Left ventricle myocardium superior (tissue), 1 donor: ENCODE results near the gene KCNJ2. TPM values are rescaled to one million over a fixed set of nuclear protein-coding genes. Genes with fewer than 3 reads are reported as not detected.

Experiments
- ATAC-seq: fragments of 200-7000 bp; cut with Tn5 transposase; one replicate; pipeline ENCODE4 v1.9.1; 2020; ENCODE audit warnings: mild to moderate bottlenecking, moderate library complexity
- DNase-seq: peaks from one replicate; pipeline ENCODE4 v3.0.0-alpha.2; 2020
- intact Hi-C: fragments of 100-400 bp; cut with micrococcal nuclease; formaldehyde crosslinking; loops from one replicate; pipeline ENCODE4 v1.11.0; 2022
- total RNA-seq: library from RNA; stranded (reverse); fragmentation: NEBNext Ultra II Directional; extraction: Animal tissue kit (Norgen Biotek cat#: 25700); gene quantifications from one replicate; pipeline ENCODE4 v1.2.1, GENCODE V29; 2021
- donor health status: DM: no; HTN: yes; CAD: no; lungs with severe emphysema.

KCNJ2 gene
- total RNA-seq, 1 donor from 2014 or later: 50.6 TPM

DNA sequence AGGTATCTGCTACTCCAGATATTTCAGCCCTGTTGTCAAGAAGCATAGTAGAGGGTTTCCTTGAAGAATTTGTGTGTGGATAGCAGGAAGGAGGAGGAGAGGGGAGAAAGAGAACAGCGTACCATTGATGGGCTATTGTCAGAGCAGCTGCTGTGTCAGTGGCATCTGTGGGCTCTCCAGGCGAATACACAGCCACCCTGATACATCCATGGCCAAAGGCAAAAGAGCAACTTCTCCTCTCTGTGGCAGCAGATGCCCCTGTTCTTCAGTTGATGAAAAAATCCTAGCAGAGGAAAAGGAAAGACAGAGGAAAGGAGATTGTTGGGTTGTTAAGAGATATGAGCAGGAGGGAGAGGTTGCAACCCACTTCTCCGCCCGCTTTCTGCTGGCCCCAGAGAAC, 12.2 kb upstream of the KCNJ2 start:
- no peak for ATAC-seq
- intact Hi-C loops: no loop called here
- DNase-seq: no peak

DNA sequence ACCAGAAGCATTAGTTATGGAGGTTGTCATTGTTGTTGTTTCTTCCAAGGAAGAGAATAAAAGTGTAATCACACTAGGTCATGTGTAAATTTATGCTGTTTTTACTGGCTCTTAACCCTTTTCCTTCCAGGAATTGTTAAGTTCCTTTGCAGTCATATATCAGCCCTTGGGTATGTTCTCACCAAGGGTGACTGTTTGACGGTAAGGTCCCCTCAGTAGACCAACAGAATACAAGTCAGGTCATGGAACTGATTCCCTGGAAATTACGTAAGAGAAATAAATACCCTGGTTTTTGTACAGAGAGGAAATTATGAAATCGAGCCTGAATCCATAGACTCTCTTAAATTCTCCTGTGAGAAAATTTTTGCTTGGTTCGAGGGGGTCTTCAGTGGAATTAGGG, 11.2 kb upstream of the KCNJ2 start:
- DNase-seq: no peak
- intact Hi-C loops: no loop called here

GRCh38 chr17:70158591-70158990, 10.7 kb upstream of the KCNJ2 start:
- intact Hi-C loops: no loop called here
- no peak for DNase-seq
- no peak for ATAC-seq

More for the DNA sequence above, 11.2 kb upstream of the KCNJ2 start:
- peak; percentile 17 for ATAC-seq

GRCh38 chr17:70159980-70160379, 9.4 kb upstream of the KCNJ2 start:
- intact Hi-C loops: loop anchor here (10.0 kb wide), 1 partner anchor 395 kb away; no protein-coding TSS in a partner anchor
- ATAC-seq (no peak), DNase-seq (no peak)

- intact Hi-C loops: loop anchor here (10.0 kb wide), 1 partner anchor 393 kb away; no protein-coding TSS in a partner anchor
- ATAC-seq: no peak
- DNase-seq: no peak
Observed at GRCh38 chr17:70161519-70161918, 7.8 kb upstream of the KCNJ2 start.

GRCh38 chr17:70165383-70165782, 3.9 kb upstream of the KCNJ2 start:
- DNase-seq (no peak), ATAC-seq (no peak)
- intact Hi-C loops: loop anchor here (10.0 kb wide), 1 partner anchor 389 kb away; no protein-coding TSS in a partner anchor

DNA sequence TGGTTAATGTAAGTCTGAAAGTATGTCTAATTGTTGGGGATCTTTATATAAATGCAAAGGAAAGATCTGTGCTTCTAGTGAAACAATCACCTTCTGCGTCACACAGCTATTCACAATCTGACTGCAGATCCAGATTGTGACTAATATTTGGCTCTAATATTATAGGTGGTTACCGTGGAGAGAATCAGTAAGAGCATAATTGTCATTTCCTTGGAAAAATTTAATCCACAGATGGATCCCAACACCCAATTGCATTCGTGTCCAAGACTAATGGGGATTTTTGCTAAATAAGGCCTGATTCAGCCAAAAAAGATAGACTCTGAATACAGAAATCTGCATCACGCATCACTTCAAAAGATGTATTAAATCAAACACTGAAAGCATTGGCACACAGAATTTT, 2.7 kb upstream of the KCNJ2 start:
- intact Hi-C loops: loop anchor here (10.0 kb wide), 1 partner anchor 388 kb away; no protein-coding TSS in a partner anchor
- ATAC-seq (no peak), DNase-seq (no peak)

GRCh38 chr17:70168044-70168976, 1.0 kb upstream of the KCNJ2 start:
- ATAC-seq (peak; percentile 65), DNase-seq (peak; percentile 69)
- intact Hi-C loops: loop anchor here (10.0 kb wide), 1 partner anchor 386 kb away; no protein-coding TSS in a partner anchor

DNA sequence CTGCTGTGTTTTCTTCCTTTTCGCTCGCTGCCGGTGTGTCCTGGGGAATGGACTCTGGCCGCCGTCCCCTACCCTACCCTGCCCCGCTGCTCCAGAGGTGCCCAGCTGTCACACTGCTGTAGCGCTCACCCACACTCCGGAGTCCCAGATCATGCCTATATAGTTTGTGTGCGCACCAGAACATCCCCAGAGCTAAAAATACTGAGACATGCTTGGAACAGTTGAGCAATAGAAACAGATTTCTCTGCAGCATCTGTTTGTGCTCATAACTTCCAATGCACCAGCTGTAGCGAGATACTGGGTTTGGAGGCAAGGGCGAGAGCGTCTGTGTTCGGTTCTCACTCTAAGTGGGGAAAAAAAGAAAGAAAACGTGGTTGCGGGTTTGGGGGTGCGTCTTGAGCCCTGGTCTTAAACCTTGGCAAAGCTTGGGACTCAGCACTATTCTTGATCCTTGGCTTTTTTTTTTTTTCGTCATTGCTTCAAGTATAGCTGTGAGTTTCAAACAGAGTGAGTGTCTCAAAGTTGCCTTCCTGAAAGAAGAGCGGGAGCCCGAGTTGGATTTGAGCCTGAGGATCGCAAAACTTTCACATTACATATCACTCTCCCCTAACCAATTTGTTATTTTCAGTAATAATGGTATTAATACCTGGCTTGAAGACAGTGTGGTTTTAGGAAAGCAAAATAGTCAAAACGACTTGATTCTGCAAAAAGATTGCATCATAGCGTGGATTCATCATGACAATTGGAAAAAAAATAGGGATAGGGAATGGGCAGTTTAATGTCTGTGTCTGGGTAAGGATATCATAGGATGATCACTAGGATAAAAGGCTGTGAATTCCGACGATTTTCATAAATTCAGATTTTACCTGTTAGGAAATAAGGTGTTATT, 621 bp downstream of the KCNJ2 start:
- intact Hi-C loops: loop anchor here (10.0 kb wide), 2 partner anchors 125 to 385 kb away; no protein-coding TSS in a partner anchor

GRCh38 chr17:70171159-70171558, 1.8 kb downstream of the KCNJ2 start:
- intact Hi-C loops: loop anchor here (10.0 kb wide), 1 partner anchor 124 kb away; no protein-coding TSS in a partner anchor
- DNase-seq: no peak
- ATAC-seq: no peak

More for the DNA sequence above, 621 bp downstream of the KCNJ2 start:
- peak; percentile 43 for ATAC-seq
- no peak for DNase-seq

DNA sequence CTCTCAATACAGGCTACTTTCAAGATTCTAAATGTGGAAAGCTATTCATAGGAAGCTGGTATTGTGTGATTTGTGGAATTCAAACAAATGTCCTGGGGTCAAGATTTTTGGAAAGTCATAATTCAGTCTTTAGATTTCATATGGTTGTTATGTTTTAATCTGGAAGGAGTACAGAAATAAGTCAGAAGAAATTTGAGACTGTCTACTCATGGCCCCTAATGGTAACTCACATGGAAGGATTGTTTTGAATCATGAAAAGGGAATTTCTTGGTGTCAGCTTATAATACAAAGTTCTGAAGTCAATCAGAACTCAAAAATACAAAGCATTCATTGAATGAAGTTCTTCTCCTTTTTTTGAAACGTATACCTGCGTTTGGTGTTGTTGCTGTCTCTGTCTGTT, 3.1 kb downstream of the KCNJ2 start:
- ATAC-seq (no peak), DNase-seq (no peak)
- intact Hi-C loops: loop anchor here (10.0 kb wide), 1 partner anchor 122 kb away; no protein-coding TSS in a partner anchor

DNA sequence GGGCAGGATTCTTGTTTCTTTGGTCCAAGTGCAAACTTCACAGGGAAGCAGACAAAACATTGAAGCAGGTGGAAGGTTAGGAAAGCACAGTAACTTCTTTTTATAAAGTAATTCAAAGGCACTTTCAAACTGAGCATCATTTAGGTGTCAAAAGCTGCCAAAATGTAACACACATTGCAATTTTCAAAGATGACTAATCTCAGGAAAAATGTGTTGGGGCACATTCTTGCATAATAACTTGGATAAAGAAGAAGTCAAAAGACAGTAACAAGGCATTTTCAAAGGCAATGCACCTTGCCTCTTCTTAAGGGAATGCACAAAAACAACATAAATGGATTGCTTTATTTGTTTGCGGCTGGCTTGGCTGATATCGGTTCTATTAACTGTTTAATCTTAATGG, 3.6 kb downstream of the KCNJ2 start:
- intact Hi-C loops: loop anchor here (10.0 kb wide), 1 partner anchor 122 kb away; no protein-coding TSS in a partner anchor
- DNase-seq: no peak
- no peak for ATAC-seq

- no peak for DNase-seq
- intact Hi-C loops: loop anchor here (10.0 kb wide), 1 partner anchor 121 kb away; no protein-coding TSS in a partner anchor
- peak; percentile 19 for ATAC-seq
Observed at GRCh38 chr17:70173681-70174080, 4.3 kb downstream of the KCNJ2 start.

DNA sequence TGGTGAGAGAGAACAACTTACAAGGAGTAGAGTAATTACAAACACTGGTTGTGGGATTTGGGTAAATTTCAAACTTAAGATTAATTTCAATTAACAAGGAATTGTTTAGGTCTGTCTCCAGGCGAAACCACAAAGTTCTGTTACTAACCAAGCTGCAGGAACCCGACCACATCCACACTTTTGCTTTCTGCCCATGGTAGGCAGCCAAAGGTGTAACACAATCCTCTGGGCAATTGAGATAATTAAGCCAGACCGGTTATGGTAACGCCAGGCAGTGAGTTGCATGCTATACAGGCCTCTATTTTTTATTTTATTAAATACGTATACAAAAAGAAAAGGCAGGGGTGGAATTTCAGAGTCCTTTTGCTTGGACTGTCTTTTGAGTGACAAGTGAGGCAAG, 12.0 kb downstream of the KCNJ2 start:
- DNase-seq (no peak), ATAC-seq (peak; percentile 61)
- intact Hi-C loops: no loop called here

GRCh38 chr17:70181866-70182265, 12.5 kb downstream of the KCNJ2 start:
- DNase-seq: no peak
- ATAC-seq: no peak
- intact Hi-C loops: no loop called here

DNA sequence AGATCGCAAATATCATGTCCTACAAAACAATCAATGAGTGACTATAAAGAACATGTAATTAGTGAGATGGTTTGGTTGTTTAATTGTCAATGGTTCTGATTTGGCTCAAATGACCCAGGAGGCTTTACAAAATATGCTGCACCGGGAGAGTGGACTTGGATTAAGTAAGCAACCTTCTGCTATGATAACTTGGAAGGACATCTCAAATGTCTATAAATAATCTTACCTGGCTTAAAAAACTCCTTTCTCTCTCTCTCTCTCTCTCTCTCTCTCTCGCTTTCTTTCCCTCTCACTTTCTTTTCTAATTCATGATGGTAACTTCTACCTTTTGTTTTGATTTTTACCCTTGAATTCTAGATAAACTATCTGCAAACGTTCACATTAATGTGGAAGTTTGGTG, 14.2 kb downstream of the KCNJ2 start:
- DNase-seq (no peak), ATAC-seq (peak; percentile 31)
- intact Hi-C loops: no loop called here

GRCh38 chr17:70184207-70184606, 14.9 kb downstream of the KCNJ2 start:
- intact Hi-C loops: no loop called here
- no peak for ATAC-seq
- DNase-seq: no peak

DNA sequence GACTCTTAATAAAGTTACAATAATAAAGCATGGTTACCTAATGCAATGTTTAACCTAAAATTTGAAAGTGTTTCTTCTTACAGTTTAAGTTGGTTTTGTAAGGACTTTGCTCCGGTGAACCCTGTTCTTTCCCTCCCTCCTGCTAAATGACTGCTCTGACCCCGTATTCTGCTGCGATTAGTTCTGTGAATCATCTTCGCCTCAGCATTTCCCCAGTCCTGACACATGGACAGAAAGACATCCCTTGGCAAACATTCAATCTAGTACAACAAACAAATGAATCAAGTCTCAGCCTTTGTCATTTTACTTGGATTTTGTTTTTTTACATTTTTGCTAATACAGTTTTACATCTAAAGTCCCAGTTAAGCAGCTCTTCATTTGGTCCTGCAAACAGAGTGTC, 15.4 kb downstream of the KCNJ2 start:
- ATAC-seq (no peak), DNase-seq (no peak)
- intact Hi-C loops: no loop called here

DNA sequence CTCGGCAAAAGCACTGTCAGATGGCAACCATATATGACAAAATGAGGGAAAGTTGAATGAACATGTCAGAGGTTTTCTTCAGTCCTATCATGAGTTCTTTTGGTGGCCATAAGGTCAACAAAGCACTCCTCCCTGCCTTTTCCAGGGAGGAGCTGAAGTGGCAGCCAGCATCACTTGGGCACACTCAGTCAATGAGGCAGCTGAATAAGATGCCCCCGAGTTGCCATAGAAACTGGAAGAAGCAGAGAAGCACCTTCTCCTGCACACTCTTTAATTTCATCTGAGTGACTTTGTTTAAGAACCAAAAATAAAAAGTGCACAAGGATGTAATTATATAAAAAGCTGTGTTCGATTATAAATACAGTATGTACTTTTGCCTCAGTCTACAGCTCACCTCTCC, 16.0 kb downstream of the KCNJ2 start:
- ATAC-seq: no peak
- DNase-seq: no peak
- intact Hi-C loops: no loop called here
